EH (cell line): ENCODE results near the gene HSD17B14.
"Not testable (repeated sequence)": the region's sequence is repeated elsewhere in the genome, so short reads cannot be mapped to it uniquely, and the experiment has no call there.

Experiments
- DNase-seq: peaks from one replicate; pipeline ENCODE4 v3.0.0-alpha.2; 2015; ENCODE audit warnings: low read depth

The HSD17B14 gene

GRCh38 chr19:48836089-48837017 is at the start of gene HSD17B14:
Gene HSD17B14 (minus strand): TSS chr19:48836491. CDS start chr19:48836411, 80 bp downstream.
- peak; percentile 59 for DNase-seq

GRCh38 chr19:48883726-48884125 is 47.4 kb upstream of the HSD17B14 start:
- no peak for DNase-seq

GRCh38 chr19:48881741-48882657 is 45.7 kb upstream of the HSD17B14 start:
- peak; percentile 39 for DNase-seq

GRCh38 chr19:48879696-48880095 is 43.4 kb upstream of the HSD17B14 start:
- DNase-seq, result not testable (repeated sequence)

GRCh38 chr19:48879025-48879637 is 42.8 kb upstream of the HSD17B14 start:
- DNase-seq, result no peak

- DNase-seq, result peak; percentile 23
These were observed 42.1 kb upstream of the HSD17B14 start for GRCh38 chr19:48878196-48879024.

- no peak for DNase-seq
These were observed 41.5 kb upstream of the HSD17B14 start for GRCh38 chr19:48877855-48878195.

GRCh38 chr19:48876043-48876981 is 40.0 kb upstream of the HSD17B14 start:
- DNase-seq, result peak; percentile 27

- DNase-seq, result peak; percentile 83
These were observed 38.2 kb upstream of the HSD17B14 start for GRCh38 chr19:48874303-48875135.

- DNase-seq, result no peak
These were observed 37.4 kb upstream of the HSD17B14 start for GRCh38 chr19:48873476-48874302.

GRCh38 chr19:48872884-48873475 is 36.7 kb upstream of the HSD17B14 start:
- DNase-seq, result peak; percentile 97

- DNase-seq, result peak; percentile 97
These were observed 36.0 kb upstream of the HSD17B14 start, which contains the start of gene PPP1R15A for GRCh38 chr19:48872182-48872883. Gene PPP1R15A (plus strand): TSS chr19:48872421. CDS start chr19:48873234, 813 bp downstream.

- not testable (repeated sequence) for DNase-seq
These were observed 35.3 kb upstream of the HSD17B14 start for GRCh38 chr19:48871471-48872181.

- no peak for DNase-seq
These were observed 33.8 kb upstream of the HSD17B14 start for GRCh38 chr19:48870048-48870447.

GRCh38 chr19:48868114-48868886 is 32.0 kb upstream of the HSD17B14 start, which contains the start of gene PLEKHA4:
Gene PLEKHA4 (minus strand): TSS chr19:48868617. CDS start chr19:48867620, 997 bp downstream.
- DNase-seq, result peak; percentile 71

- DNase-seq, result no peak
These were observed 31.4 kb upstream of the HSD17B14 start for GRCh38 chr19:48867746-48868113.
